ENCODE results near the gene FAAP20.

The FAAP20 gene

GRCh38 chr1:2173546-2174347 is 20.8 kb downstream of the FAAP20 start:
- no peak for DNase-seq
- H3K4me1 Mint-ChIP-seq = peaks cover 4% of the 10 kb centered on the region
- H3K36me3 Mint-ChIP-seq (ENCODE audit: low read depth) = no peaks in the 10 kb centered on the region
- no peaks in the 10 kb centered on the region for H3K9me3 Mint-ChIP-seq
- no peak for ATAC-seq
- no peak overlapping the region for H3K27ac Mint-ChIP-seq
- H3K4me3 Mint-ChIP-seq = no peak overlapping the region
- no peaks in the 10 kb centered on the region for H3K27me3 Mint-ChIP-seq

GRCh38 chr1:2172551-2173146 is 21.9 kb downstream of the FAAP20 start:
- H3K4me3 Mint-ChIP-seq = no peak overlapping the region
- H3K36me3 Mint-ChIP-seq (ENCODE audit: low read depth) = no peaks in the 10 kb centered on the region
- no peak overlapping the region for H3K27ac Mint-ChIP-seq
- ATAC-seq = no peak
- no peaks in the 10 kb centered on the region for H3K9me3 Mint-ChIP-seq
- no peaks in the 10 kb centered on the region for H3K27me3 Mint-ChIP-seq
- H3K4me1 Mint-ChIP-seq = peaks cover 4% of the 10 kb centered on the region
- no peak for DNase-seq

GRCh38 chr1:2172012-2172411 is 22.6 kb downstream of the FAAP20 start:
- no peak overlapping the region for H3K4me3 Mint-ChIP-seq
- DNase-seq = no peak
- ATAC-seq = no peak
- H3K4me1 Mint-ChIP-seq = peaks cover 4% of the 10 kb centered on the region
- no peaks in the 10 kb centered on the region for H3K36me3 Mint-ChIP-seq (ENCODE audit: low read depth)
- no peaks in the 10 kb centered on the region for H3K9me3 Mint-ChIP-seq
- H3K27ac Mint-ChIP-seq = no peak overlapping the region
- no peaks in the 10 kb centered on the region for H3K27me3 Mint-ChIP-seq

- no peaks in the 10 kb centered on the region for H3K27me3 Mint-ChIP-seq
- H3K4me1 Mint-ChIP-seq = peaks cover 4% of the 10 kb centered on the region
- H3K36me3 Mint-ChIP-seq (ENCODE audit: low read depth) = no peaks in the 10 kb centered on the region
- H3K27ac Mint-ChIP-seq = no peak overlapping the region
- no peak overlapping the region for H3K4me3 Mint-ChIP-seq
- no peak for ATAC-seq
- no peaks in the 10 kb centered on the region for H3K9me3 Mint-ChIP-seq
- no peak for DNase-seq
Observed at GRCh38 chr1:2170211-2170610, 24.4 kb downstream of the FAAP20 start.

GRCh38 chr1:2169200-2169836 is 25.3 kb downstream of the FAAP20 start:
- H3K4me3 Mint-ChIP-seq = no peak overlapping the region
- no peak overlapping the region for H3K27ac Mint-ChIP-seq
- H3K27me3 Mint-ChIP-seq = no peaks in the 10 kb centered on the region
- H3K9me3 Mint-ChIP-seq = no peaks in the 10 kb centered on the region
- peaks cover 2% of the 10 kb centered on the region for H3K4me1 Mint-ChIP-seq
- no peak for ATAC-seq
- no peaks in the 10 kb centered on the region for H3K36me3 Mint-ChIP-seq (ENCODE audit: low read depth)
- DNase-seq = no peak

- no peak for DNase-seq
- ATAC-seq = no peak
- H3K4me3 Mint-ChIP-seq = no peak overlapping the region
- H3K27me3 Mint-ChIP-seq = no peaks in the 10 kb centered on the region
- no peaks in the 10 kb centered on the region for H3K9me3 Mint-ChIP-seq
- H3K36me3 Mint-ChIP-seq (ENCODE audit: low read depth) = no peaks in the 10 kb centered on the region
- H3K27ac Mint-ChIP-seq = no peak overlapping the region
- H3K4me1 Mint-ChIP-seq = no peaks in the 10 kb centered on the region
Observed at GRCh38 chr1:2168535-2168934, 26.0 kb downstream of the FAAP20 start.

GRCh38 chr1:2168090-2168489 is 26.5 kb downstream of the FAAP20 start:
- no peak for ATAC-seq
- H3K4me3 Mint-ChIP-seq = no peak overlapping the region

GRCh38 chr1:2166695-2167094 is 27.9 kb downstream of the FAAP20 start:
- Mint-ChIP-seq H3K36me3 (ENCODE audit: low read depth) (peaks cover 7% of the 10 kb centered on the region), H3K27ac (no peak overlapping the region), H3K27me3 (no peaks in the 10 kb centered on the region), H3K4me3 (no peak overlapping the region), H3K4me1 (peaks cover 5% of the 10 kb centered on the region), H3K9me3 (no peaks in the 10 kb centered on the region)
- ATAC-seq (no peak), DNase-seq (no peak)

More at GRCh38 chr1:2168090-2168489, 26.5 kb downstream of the FAAP20 start:
- no peaks in the 10 kb centered on the region for H3K27me3 Mint-ChIP-seq
- H3K27ac Mint-ChIP-seq = no peak overlapping the region
- no peaks in the 10 kb centered on the region for H3K4me1 Mint-ChIP-seq
- H3K36me3 Mint-ChIP-seq (ENCODE audit: low read depth) = peaks cover 4% of the 10 kb centered on the region
- H3K9me3 Mint-ChIP-seq = no peaks in the 10 kb centered on the region
- DNase-seq = no peak

- Mint-ChIP-seq H3K4me3 (no peak overlapping the region), H3K4me1 (peaks cover 5% of the 10 kb centered on the region), H3K36me3 (ENCODE audit: low read depth) (peaks cover 7% of the 10 kb centered on the region), H3K9me3 (no peaks in the 10 kb centered on the region), H3K27me3 (no peaks in the 10 kb centered on the region), H3K27ac (no peak overlapping the region)
- no peak for ATAC-seq
- DNase-seq = no peak
Observed at GRCh38 chr1:2166254-2166653, 28.3 kb downstream of the FAAP20 start.

GRCh38 chr1:2165646-2166045 is 28.9 kb downstream of the FAAP20 start:
- H3K9me3 Mint-ChIP-seq = no peaks in the 10 kb centered on the region
- no peak overlapping the region for H3K27ac Mint-ChIP-seq
- H3K4me3 Mint-ChIP-seq = no peak overlapping the region
- H3K36me3 Mint-ChIP-seq (ENCODE audit: low read depth) = peaks cover 7% of the 10 kb centered on the region
- DNase-seq (no peak), ATAC-seq (no peak)
- H3K4me1 Mint-ChIP-seq = peaks cover 5% of the 10 kb centered on the region
- H3K27me3 Mint-ChIP-seq = no peaks in the 10 kb centered on the region

- H3K36me3 Mint-ChIP-seq (ENCODE audit: low read depth) = peaks cover 7% of the 10 kb centered on the region
- H3K27ac Mint-ChIP-seq = no peak overlapping the region
- no peaks in the 10 kb centered on the region for H3K9me3 Mint-ChIP-seq
- DNase-seq (no peak), ATAC-seq (peak; percentile 28)
- H3K27me3 Mint-ChIP-seq = no peaks in the 10 kb centered on the region
- H3K4me3 Mint-ChIP-seq = no peak overlapping the region
- peaks cover 5% of the 10 kb centered on the region for H3K4me1 Mint-ChIP-seq
Observed at GRCh38 chr1:2163205-2163604, 31.4 kb downstream of the FAAP20 start.

- Mint-ChIP-seq H3K9me3 (no peaks in the 10 kb centered on the region), H3K4me1 (peaks cover 5% of the 10 kb centered on the region), H3K27ac (no peak overlapping the region), H3K4me3 (no peak overlapping the region), H3K36me3 (ENCODE audit: low read depth) (peaks cover 7% of the 10 kb centered on the region), H3K27me3 (no peaks in the 10 kb centered on the region)
- ATAC-seq (no peak), DNase-seq (no peak)
Observed at GRCh38 chr1:2160451-2161300, 33.9 kb downstream of the FAAP20 start.

- Mint-ChIP-seq H3K27me3 (no peaks in the 10 kb centered on the region), H3K9me3 (peaks cover 4% of the 10 kb centered on the region), H3K27ac (no peak overlapping the region), H3K36me3 (ENCODE audit: low read depth) (peaks cover 7% of the 10 kb centered on the region), H3K4me1 (peaks cover 5% of the 10 kb centered on the region), H3K4me3 (no peak overlapping the region)
- no peak for DNase-seq
- ATAC-seq = no peak
Observed at GRCh38 chr1:2159124-2159523, 35.4 kb downstream of the FAAP20 start.

GRCh38 chr1:2158272-2158671 is 36.3 kb downstream of the FAAP20 start:
- peaks cover 6% of the 10 kb centered on the region for H3K4me1 Mint-ChIP-seq
- no peak for ATAC-seq
- DNase-seq = no peak
- H3K9me3 Mint-ChIP-seq = peaks cover 4% of the 10 kb centered on the region
- H3K4me3 Mint-ChIP-seq = no peak overlapping the region
- no peak overlapping the region for H3K27ac Mint-ChIP-seq
- peaks cover 5% of the 10 kb centered on the region for H3K36me3 Mint-ChIP-seq (ENCODE audit: low read depth)
- H3K27me3 Mint-ChIP-seq = no peaks in the 10 kb centered on the region
